Parathyroid adenoma (tissue), 2 donors: ENCODE results near the gene PCMTD2.

ENCODE experiments used
- H2AFZ ChIP-seq: fragments of 300-600 bp; sonication (generic); one replicate; pipeline ENCODE4 v1.7.0; 2017; ENCODE audit warnings: antibody characterized with exemption, mild to moderate bottlenecking
- H3K27ac ChIP-seq: fragments of 300-600 bp; sonication (generic); one replicate; pipeline ENCODE4 v1.7.0; 2017
- H3K27me3 ChIP-seq: fragments of 300-600 bp; sonication (generic); one replicate; pipeline ENCODE4 v1.7.0; 2017; ENCODE audit warnings: low read length; ENCODE audit not compliant: control insufficient read depth, insufficient read depth
- H3K36me3 ChIP-seq: fragments of 300-600 bp; sonication (generic); one replicate; pipeline ENCODE4 v1.7.0; 2017; ENCODE audit warnings: low read length; ENCODE audit not compliant: control insufficient read depth, insufficient read depth
- H3K4me1 ChIP-seq: fragments of 300-600 bp; sonication (generic); one replicate; pipeline ENCODE4 v1.7.0; 2017; ENCODE audit warnings: control low read depth
- H3K4me2 ChIP-seq: fragments of 300-600 bp; sonication (generic); one replicate; pipeline ENCODE4 v1.7.0; 2017; ENCODE audit warnings: low read length
- H3K4me3 ChIP-seq: fragments of 300-600 bp; sonication (generic); one replicate; pipeline ENCODE4 v1.7.0; 2017; ENCODE audit warnings: low read depth, low read length
- H3K79me2 ChIP-seq: fragments of 300-600 bp; sonication (generic); one replicate; pipeline ENCODE4 v1.7.0; 2017; ENCODE audit warnings: control low read depth
- H3K9ac ChIP-seq: fragments of 300-600 bp; sonication (generic); one replicate; pipeline ENCODE4 v1.7.0; 2017; ENCODE audit warnings: mild to moderate bottlenecking
- H3K9me3 ChIP-seq: fragments of 300-600 bp; sonication (generic); one replicate; pipeline ENCODE4 v1.7.0; 2017; ENCODE audit warnings: low read length; ENCODE audit not compliant: control insufficient read depth
- CTCF ChIP-seq: fragments of 300-600 bp; sonication (generic); IDR thresholded peaks from one replicate; pipeline ENCODE4 v1.7.0; 2017; ENCODE audit warnings: antibody characterized with exemption, mild to moderate bottlenecking
- donor health status: primary hyperparathyroidism.

The PCMTD2 gene

GRCh38 chr20:64247970-64248841, 7.3 kb upstream of the PCMTD2 start:
- H3K27me3 ChIP-seq: no peaks in the 10 kb centered on the region

GRCh38 chr20:64250027-64250426, 5.5 kb upstream of the PCMTD2 start:
- Histone ChIP-seq H3K79me2 (no peaks in the 10 kb centered on the region), H3K9ac (no peak overlapping the region), H3K27ac (no peak overlapping the region), H3K36me3 (no peaks in the 10 kb centered on the region), H3K4me3 (no peak overlapping the region), H3K27me3 (no peaks in the 10 kb centered on the region), H2AFZ (no peak overlapping the region), H3K4me2 (no peak overlapping the region), H3K9me3 (no peaks in the 10 kb centered on the region), H3K4me1 (peaks cover 1% of the 10 kb centered on the region)
- no peak for TF ChIP-seq CTCF

More at GRCh38 chr20:64247970-64248841, 7.3 kb upstream of the PCMTD2 start:
- no peak overlapping the region for H3K4me3 ChIP-seq
- H3K4me1 ChIP-seq: no peaks in the 10 kb centered on the region
- no peak overlapping the region for H2AFZ ChIP-seq
- TF ChIP-seq CTCF: no peak
- H3K79me2 ChIP-seq: no peaks in the 10 kb centered on the region
- no peak overlapping the region for H3K4me2 ChIP-seq
- no peaks in the 10 kb centered on the region for H3K9me3 ChIP-seq
- H3K36me3 ChIP-seq: no peaks in the 10 kb centered on the region
- no peak overlapping the region for H3K9ac ChIP-seq
- H3K27ac ChIP-seq: no peak overlapping the region

GRCh38 chr20:64253000-64253383, 2.6 kb upstream of the PCMTD2 start:
- H3K27ac ChIP-seq: no peak overlapping the region
- no peak overlapping the region for H3K4me2 ChIP-seq
- no peaks in the 10 kb centered on the region for H3K36me3 ChIP-seq
- no peak overlapping the region for H2AFZ ChIP-seq
- peaks cover 17% of the 10 kb centered on the region for H3K79me2 ChIP-seq
- no peak for TF ChIP-seq CTCF
- no peak overlapping the region for H3K9ac ChIP-seq
- no peak overlapping the region for H3K4me3 ChIP-seq
- no peaks in the 10 kb centered on the region for H3K27me3 ChIP-seq
- no peaks in the 10 kb centered on the region for H3K9me3 ChIP-seq
- peaks cover 7% of the 10 kb centered on the region for H3K4me1 ChIP-seq

- Histone ChIP-seq H3K9me3 (no peaks in the 10 kb centered on the region), H3K4me3 (no peak overlapping the region), H3K27me3 (no peaks in the 10 kb centered on the region), H3K79me2 (peaks cover 18% of the 10 kb centered on the region), H3K36me3 (no peaks in the 10 kb centered on the region), H2AFZ (no peak overlapping the region), H3K9ac (no peak overlapping the region), H3K4me1 (peaks cover 7% of the 10 kb centered on the region), H3K27ac (no peak overlapping the region), H3K4me2 (no peak overlapping the region)
- TF ChIP-seq CTCF: no peak
Observed at GRCh38 chr20:64253443-64253842, 2.1 kb upstream of the PCMTD2 start.

GRCh38 chr20:64254156-64254555, 1.4 kb upstream of the PCMTD2 start:
- no peaks in the 10 kb centered on the region for H3K9me3 ChIP-seq
- no peak for TF ChIP-seq CTCF
- peaks cover 20% of the 10 kb centered on the region for H3K79me2 ChIP-seq
- no peaks in the 10 kb centered on the region for H3K36me3 ChIP-seq
- no peak overlapping the region for H2AFZ ChIP-seq
- peaks cover 7% of the 10 kb centered on the region for H3K4me1 ChIP-seq
- no peak overlapping the region for H3K27ac ChIP-seq
- H3K4me3 ChIP-seq: no peak overlapping the region
- no peak overlapping the region for H3K4me2 ChIP-seq
- H3K27me3 ChIP-seq: no peaks in the 10 kb centered on the region
- H3K9ac ChIP-seq: no peak overlapping the region
